Left ventricle myocardium inferior (tissue), 1 donor: ENCODE data around the gene PSMC4. TPM values are rescaled to one million over a fixed set of nuclear protein-coding genes. Genes with fewer than 3 reads are reported as not detected.

Experiments used
- DNase-seq: peaks from one replicate; pipeline ENCODE4 v3.0.0-alpha.2; 2020
- H3K27ac ChIP-seq: fragments of 200-600 bp; replicated peaks from 2 replicates; pipeline ENCODE4 v1.8.0; 2021
- H3K27me3 ChIP-seq: fragments of 200-600 bp; 2 replicates; pipeline ENCODE4 v1.8.0; 2021; ENCODE audit warnings: low read depth
- H3K36me3 ChIP-seq: fragments of 200-600 bp; 2 replicates; pipeline ENCODE4 v1.8.0; 2021
- H3K4me1 ChIP-seq: fragments of 200-600 bp; 2 replicates; pipeline ENCODE4 v1.8.0; 2021
- H3K4me3 ChIP-seq: fragments of 200-600 bp; 2 replicates; pipeline ENCODE4 v1.8.0; 2021; ENCODE audit warnings: mild to moderate bottlenecking, moderate library complexity
- H3K9me3 ChIP-seq: fragments of 200-600 bp; replicated peaks from 2 replicates; pipeline ENCODE4 v1.8.0; 2021
- CTCF ChIP-seq: fragments of 200-600 bp; IDR thresholded peaks from 2 replicates; pipeline ENCODE4 v1.8.0; 2021; ENCODE audit warnings: antibody characterized with exemption, mild to moderate bottlenecking, borderline replicate concordance
- intact Hi-C: fragments of 100-400 bp; cut with micrococcal nuclease; formaldehyde crosslinking; loops from one replicate; pipeline ENCODE4 v1.11.0; 2022
- total RNA-seq: library from RNA; stranded (reverse); fragmentation: NEBNext Ultra II Directional; extraction: Animal tissue kit (Norgen Biotek cat#: 25700); gene quantifications from one replicate; pipeline ENCODE4 v1.2.1, GENCODE V29; 2021
- donor health status: DM: no; HTN: yes; CAD: no; lungs with severe emphysema.

Gene PSMC4
- total RNA-seq, 1 donor from 2014 or later, result 70.7 TPM

- Histone ChIP-seq H3K27ac (no peak overlapping the region), H3K4me1 (no peaks in the 10 kb centered on the region), H3K9me3 (peaks cover 99% of the 10 kb centered on the region), H3K27me3 (no peaks in the 10 kb centered on the region), H3K36me3 (peaks cover 7% of the 10 kb centered on the region), H3K4me3 (no peak overlapping the region)
- TF ChIP-seq CTCF, result no peak
- no peak for DNase-seq
- intact Hi-C loops, result no loop called here
Measured at GRCh38 chr19:40023969-40024368, 53.0 kb downstream of the PSMC4 start.

GRCh38 chr19:40025938-40026596 is 55.1 kb downstream of the PSMC4 start:
- no peaks in the 10 kb centered on the region for H3K4me1 ChIP-seq
- no peak for TF ChIP-seq CTCF
- H3K36me3 ChIP-seq, result peaks cover under 1% of the 10 kb centered on the region
- intact Hi-C loops, result no loop called here
- H3K9me3 ChIP-seq, result peaks cover 100% of the 10 kb centered on the region
- H3K27ac ChIP-seq, result no peak overlapping the region
- H3K4me3 ChIP-seq, result no peak overlapping the region
- no peak for DNase-seq
- no peaks in the 10 kb centered on the region for H3K27me3 ChIP-seq

- Histone ChIP-seq H3K9me3 (peaks cover 100% of the 10 kb centered on the region), H3K36me3 (peaks cover 4% of the 10 kb centered on the region), H3K4me3 (no peak overlapping the region), H3K27me3 (no peaks in the 10 kb centered on the region), H3K4me1 (no peaks in the 10 kb centered on the region), H3K27ac (no peak overlapping the region)
- intact Hi-C loops, result no loop called here
- TF ChIP-seq CTCF, result no peak
- no peak for DNase-seq
Measured at GRCh38 chr19:40026597-40026970, 55.6 kb downstream of the PSMC4 start.

Other genes with a start within 250 kb of the PSMC4 start
- gene CLC, start 233.1 kb upstream of the PSMC4 start, total RNA-seq, result not detected
- gene LEUTX, start 192.3 kb upstream of the PSMC4 start, total RNA-seq, result not detected
- gene DYRK1B, start 137.0 kb upstream of the PSMC4 start, total RNA-seq, result 30.2 TPM
- 63.1 TPM for gene FBL, start 124.8 kb upstream of the PSMC4 start, total RNA-seq
- gene FCGBP, start 36.5 kb upstream of the PSMC4 start, total RNA-seq, result 4.1 TPM
- 7.8 TPM for gene ZNF546, start 25.9 kb downstream of the PSMC4 start, total RNA-seq
- 26.6 TPM for gene ZNF780B, start 85.1 kb downstream of the PSMC4 start, total RNA-seq
- gene ZNF780A, start 119.8 kb downstream of the PSMC4 start, total RNA-seq, result 10.3 TPM
- 17.1 TPM for gene MAP3K10, start 220.3 kb downstream of the PSMC4 start, total RNA-seq
- not detected for gene TTC9B, start 247.2 kb downstream of the PSMC4 start, total RNA-seq